Measurements from ENCODE around the gene KLC4.

KLC4 gene

GRCh38 chr6:43076464-43077332 is 17.3 kb downstream of the KLC4 start:
- DNase-seq: no peak
- H2BK15ac ChIP-seq (replicated peaks; ENCODE audit: low read depth): no peak overlapping the region
- H3K27ac ChIP-seq (ENCODE audit: low read depth, low read length): peak overlapping the region; percentile 91
- peak overlapping the region; percentile 99 for H3K9ac ChIP-seq (ENCODE audit: low read length)
- peak overlapping the region; percentile 97 for H3K56ac ChIP-seq (ENCODE audit: low read length)
- H2BK120ac ChIP-seq (ENCODE audit: low read depth, low read length): peak overlapping the region; percentile 9
- WGBS (ENCODE audit: extremely low coverage, insufficient coverage, low lambda C conversion rate): no CpG with 5 or more reads among the region's 72 CpGs
- H3K27me3 ChIP-seq (ENCODE audit: insufficient read depth, low read length, poor library complexity): no peaks in the 10 kb centered on the region
- H3K36me3 ChIP-seq (ENCODE audit: control insufficient read depth, insufficient read depth, low read length): no peaks in the 10 kb centered on the region
- no peak overlapping the region for H2AK5ac ChIP-seq (ENCODE audit: low read length)
- peak overlapping the region; percentile 85 for H3K23ac ChIP-seq (ENCODE audit: low read length)
- no peak overlapping the region for H4K5ac ChIP-seq (ENCODE audit: low read length)
- H3K4me2 ChIP-seq (ENCODE audit: low read length): peak overlapping the region; percentile 54
- H3K4me1 ChIP-seq (ENCODE audit: control insufficient read depth, low read depth, low read length): peaks cover 17% of the 10 kb centered on the region
- peak overlapping the region; percentile 46 for H3K4ac ChIP-seq (ENCODE audit: low read depth, low read length)
- peak overlapping the region; percentile 92 for H3K4me3 ChIP-seq (ENCODE audit: low read length)
- no peak overlapping the region for H4K8ac ChIP-seq (ENCODE audit: low read depth, low read length)
- peak overlapping the region; percentile 35 for H2BK5ac ChIP-seq (ENCODE audit: low read length)
- peak overlapping the region; percentile 46 for H3K18ac ChIP-seq (ENCODE audit: low read length)
- peaks cover 48% of the 10 kb centered on the region for H3K79me2 ChIP-seq (ENCODE audit: control insufficient read depth, insufficient read depth, low read length)
- peaks cover 8% of the 10 kb centered on the region for H3K79me1 ChIP-seq (ENCODE audit: low read length)

GRCh38 chr6:43077333-43077809 is 17.9 kb downstream of the KLC4 start:
- peak overlapping the region; percentile 99 for H3K9ac ChIP-seq (ENCODE audit: low read length)
- H3K23ac ChIP-seq (ENCODE audit: low read length): no peak overlapping the region

DNA sequence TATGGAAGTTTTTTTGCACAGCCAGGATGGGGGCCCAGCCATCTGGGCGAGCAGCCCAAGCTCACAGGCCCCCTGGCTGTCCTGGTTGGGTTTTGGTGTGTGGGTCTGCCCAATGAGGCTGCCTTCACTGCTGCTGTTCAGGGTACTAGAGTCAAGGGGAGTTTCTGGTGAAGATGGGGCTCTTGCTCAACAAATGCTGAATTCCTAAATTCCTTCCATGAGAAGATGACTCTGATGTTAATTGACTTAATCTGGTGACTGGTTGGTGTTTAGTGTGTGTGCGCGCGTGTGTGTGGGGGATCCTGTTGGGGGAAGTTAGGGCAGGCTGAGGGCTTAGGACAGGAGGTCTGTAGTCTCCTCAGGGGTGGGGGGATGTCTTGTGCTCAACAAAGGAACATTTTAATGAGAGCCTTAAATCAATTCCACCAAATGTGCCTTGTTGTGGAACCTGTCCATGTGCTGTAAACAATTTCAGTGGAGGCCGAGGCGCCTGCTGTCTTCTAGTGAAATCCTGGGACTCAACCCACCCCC is 18.6 kb downstream of the KLC4 start:
- Histone ChIP-seq H3K56ac (ENCODE audit: low read length) (peak overlapping the region; percentile 97), H3K18ac (ENCODE audit: low read length) (peak overlapping the region; percentile 68), H3K4me3 (ENCODE audit: low read length) (peak overlapping the region; percentile 92), H2AK5ac (ENCODE audit: low read length) (peak overlapping the region; percentile 37), H3K23ac (ENCODE audit: low read length) (no peak overlapping the region), H3K79me1 (ENCODE audit: low read length) (peaks cover 13% of the 10 kb centered on the region), H4K5ac (ENCODE audit: low read length) (no peak overlapping the region), H2BK5ac (ENCODE audit: low read length) (peak overlapping the region; percentile 77), H3K27ac (ENCODE audit: low read depth, low read length) (peak overlapping the region; percentile 87), H3K4me2 (ENCODE audit: low read length) (peak overlapping the region; percentile 54), H3K79me2 (ENCODE audit: control insufficient read depth, insufficient read depth, low read length) (peaks cover 59% of the 10 kb centered on the region), H3K9ac (ENCODE audit: low read length) (peak overlapping the region; percentile 99), H3K4me1 (ENCODE audit: control insufficient read depth, low read depth, low read length) (peaks cover 17% of the 10 kb centered on the region), H4K8ac (ENCODE audit: low read depth, low read length) (no peak overlapping the region), H3K4ac (ENCODE audit: low read depth, low read length) (peak overlapping the region; percentile 24), H3K27me3 (ENCODE audit: insufficient read depth, low read length, poor library complexity) (no peaks in the 10 kb centered on the region), H2BK15ac (replicated peaks; ENCODE audit: low read depth) (no peak overlapping the region), H3K36me3 (ENCODE audit: control insufficient read depth, insufficient read depth, low read length) (no peaks in the 10 kb centered on the region), H2BK120ac (ENCODE audit: low read depth, low read length) (no peak overlapping the region)
- peak; percentile 73 for DNase-seq
- no CpG with 5 or more reads among the region's 6 CpGs for WGBS (ENCODE audit: extremely low coverage, insufficient coverage, low lambda C conversion rate)

More at GRCh38 chr6:43077333-43077809, 17.9 kb downstream of the KLC4 start:
- Histone ChIP-seq H3K79me1 (ENCODE audit: low read length) (peaks cover 8% of the 10 kb centered on the region), H3K79me2 (ENCODE audit: control insufficient read depth, insufficient read depth, low read length) (peaks cover 53% of the 10 kb centered on the region), H3K4me1 (ENCODE audit: control insufficient read depth, low read depth, low read length) (peaks cover 17% of the 10 kb centered on the region), H3K4ac (ENCODE audit: low read depth, low read length) (no peak overlapping the region), H2BK120ac (ENCODE audit: low read depth, low read length) (no peak overlapping the region), H4K8ac (ENCODE audit: low read depth, low read length) (no peak overlapping the region), H3K27ac (ENCODE audit: low read depth, low read length) (peak overlapping the region; percentile 91), H3K27me3 (ENCODE audit: insufficient read depth, low read length, poor library complexity) (no peaks in the 10 kb centered on the region), H3K36me3 (ENCODE audit: control insufficient read depth, insufficient read depth, low read length) (no peaks in the 10 kb centered on the region), H3K4me2 (ENCODE audit: low read length) (peak overlapping the region; percentile 54), H3K56ac (ENCODE audit: low read length) (peak overlapping the region; percentile 97), H2BK15ac (replicated peaks; ENCODE audit: low read depth) (no peak overlapping the region), H3K18ac (ENCODE audit: low read length) (peak overlapping the region; percentile 68), H4K5ac (ENCODE audit: low read length) (peak overlapping the region; percentile 12), H3K4me3 (ENCODE audit: low read length) (peak overlapping the region; percentile 92), H2BK5ac (ENCODE audit: low read length) (peak overlapping the region; percentile 77), H2AK5ac (ENCODE audit: low read length) (peak overlapping the region; percentile 2)
- no CpG with 5 or more reads among the region's 8 CpGs for WGBS (ENCODE audit: extremely low coverage, insufficient coverage, low lambda C conversion rate)
- peak; percentile 89 for DNase-seq

DNA sequence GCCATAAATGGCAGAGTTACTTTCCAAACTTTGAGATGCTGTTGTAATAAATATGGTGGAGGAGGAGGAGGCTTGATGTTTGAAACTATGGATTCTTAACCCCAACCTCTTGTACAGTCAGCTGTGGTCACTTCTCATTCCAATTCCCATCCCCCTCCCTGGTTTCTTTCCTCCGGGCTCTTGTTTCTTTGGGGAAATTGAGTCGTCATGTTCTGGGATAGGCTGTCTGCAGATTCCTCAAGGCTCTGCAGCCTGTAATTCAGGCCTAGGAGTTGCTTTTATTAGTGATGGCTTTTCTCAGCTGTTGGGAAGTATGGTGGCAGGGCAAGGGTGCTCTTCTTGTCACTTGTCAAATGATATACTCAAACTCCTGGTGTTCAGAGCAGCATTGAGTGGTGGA is 19.3 kb downstream of the KLC4 start:
- Histone ChIP-seq H3K27ac (ENCODE audit: low read depth, low read length) (no peak overlapping the region), H4K8ac (ENCODE audit: low read depth, low read length) (no peak overlapping the region), H4K5ac (ENCODE audit: low read length) (no peak overlapping the region), H3K23ac (ENCODE audit: low read length) (no peak overlapping the region), H2BK5ac (ENCODE audit: low read length) (no peak overlapping the region), H3K18ac (ENCODE audit: low read length) (no peak overlapping the region), H3K79me1 (ENCODE audit: low read length) (peaks cover 14% of the 10 kb centered on the region), H3K4me1 (ENCODE audit: control insufficient read depth, low read depth, low read length) (peaks cover 17% of the 10 kb centered on the region), H2BK15ac (replicated peaks; ENCODE audit: low read depth) (no peak overlapping the region), H3K4me3 (ENCODE audit: low read length) (no peak overlapping the region), H3K56ac (ENCODE audit: low read length) (no peak overlapping the region), H3K36me3 (ENCODE audit: control insufficient read depth, insufficient read depth, low read length) (no peaks in the 10 kb centered on the region), H2BK120ac (ENCODE audit: low read depth, low read length) (no peak overlapping the region), H3K79me2 (ENCODE audit: control insufficient read depth, insufficient read depth, low read length) (peaks cover 66% of the 10 kb centered on the region), H2AK5ac (ENCODE audit: low read length) (no peak overlapping the region), H3K27me3 (ENCODE audit: insufficient read depth, low read length, poor library complexity) (no peaks in the 10 kb centered on the region), H3K9ac (ENCODE audit: low read length) (peak overlapping the region; percentile 99), H3K4ac (ENCODE audit: low read depth, low read length) (no peak overlapping the region), H3K4me2 (ENCODE audit: low read length) (no peak overlapping the region)
- DNase-seq: no peak
- no CpG with 5 or more reads among the region's 2 CpGs for WGBS (ENCODE audit: extremely low coverage, insufficient coverage, low lambda C conversion rate)

GRCh38 chr6:43081043-43081442 is 21.6 kb downstream of the KLC4 start:
- Histone ChIP-seq H3K4me1 (ENCODE audit: control insufficient read depth, low read depth, low read length) (peaks cover 14% of the 10 kb centered on the region), H3K27me3 (ENCODE audit: insufficient read depth, low read length, poor library complexity) (no peaks in the 10 kb centered on the region), H4K8ac (ENCODE audit: low read depth, low read length) (no peak overlapping the region), H3K4me2 (ENCODE audit: low read length) (no peak overlapping the region), H3K79me2 (ENCODE audit: control insufficient read depth, insufficient read depth, low read length) (peaks cover 85% of the 10 kb centered on the region), H2BK5ac (ENCODE audit: low read length) (no peak overlapping the region), H3K23ac (ENCODE audit: low read length) (no peak overlapping the region), H2BK15ac (replicated peaks; ENCODE audit: low read depth) (no peak overlapping the region), H3K18ac (ENCODE audit: low read length) (no peak overlapping the region), H3K56ac (ENCODE audit: low read length) (no peak overlapping the region), H3K36me3 (ENCODE audit: control insufficient read depth, insufficient read depth, low read length) (no peaks in the 10 kb centered on the region), H3K9ac (ENCODE audit: low read length) (no peak overlapping the region), H2AK5ac (ENCODE audit: low read length) (no peak overlapping the region), H4K5ac (ENCODE audit: low read length) (no peak overlapping the region), H3K4ac (ENCODE audit: low read depth, low read length) (no peak overlapping the region), H2BK120ac (ENCODE audit: low read depth, low read length) (no peak overlapping the region), H3K79me1 (ENCODE audit: low read length) (peaks cover 22% of the 10 kb centered on the region), H3K4me3 (ENCODE audit: low read length) (no peak overlapping the region), H3K27ac (ENCODE audit: low read depth, low read length) (no peak overlapping the region)
- DNase-seq: no peak
- no CpG with 5 or more reads among the region's 4 CpGs for WGBS (ENCODE audit: extremely low coverage, insufficient coverage, low lambda C conversion rate)
